Natural killer cell (primary cell): ENCODE measurements around the gene RGS10. TPM values are rescaled to one million over a fixed set of nuclear protein-coding genes. Genes with fewer than 3 reads are reported as not detected.

Experiments used
- ATAC-seq, 3 donors: fragments of 150-1000 bp in 2 of 3; fragments of 200-7000 bp in 1 of 3; cut with Tn5 transposase; 1 replicate in 1 of 3; 2 replicates in 2 of 3; pipeline ENCODE4 v1.10.0; 2021; ENCODE audit warnings: mild to moderate bottlenecking in 2 of 3, moderate library complexity in 2 of 3
- DNase-seq, 2 donors: peaks; one replicate each; pipeline versions ENCODE4 v3.0.0 to v3.0.0-alpha.2; 2013 to 2021; ENCODE audit warnings: mixed read lengths in 1 of 2
- H3K27ac ChIP-seq: one replicate; pipeline ENCODE4 v1.5.1; 2013; ENCODE audit warnings: mild to moderate bottlenecking, low read length
- H3K27me3 ChIP-seq: one replicate; pipeline ENCODE4 v1.6.1; 2013; ENCODE audit warnings: low read length; ENCODE audit not compliant: control insufficient read depth, insufficient read depth
- H3K36me3 ChIP-seq: one replicate; pipeline ENCODE4 v1.6.1; 2013; ENCODE audit warnings: low read length; ENCODE audit not compliant: control insufficient read depth, insufficient read depth
- H3K4me1 ChIP-seq: one replicate; pipeline ENCODE4 v1.6.1; 2013; ENCODE audit warnings: low read length; ENCODE audit not compliant: control insufficient read depth, insufficient read depth
- H3K4me3 ChIP-seq: one replicate; pipeline ENCODE4 v1.5.1; 2013; ENCODE audit warnings: low read length
- H3K9me3 ChIP-seq: one replicate; pipeline ENCODE4 v1.6.1; 2013; ENCODE audit warnings: low read length; ENCODE audit not compliant: control insufficient read depth, insufficient read depth
- H3K27ac Mint-ChIP-seq, 2 donors: one replicate each; pipeline ENCODE4 v1.8.0; 2022; ENCODE audit warnings: mild to moderate bottlenecking in 2 of 2, mixed read lengths in 2 of 2, moderate library complexity in 1 of 2
- H3K27me3 Mint-ChIP-seq, 2 donors: one replicate each; pipeline ENCODE4 v1.8.0; 2022; ENCODE audit warnings: low read depth in 2 of 2, mixed read lengths in 2 of 2
- H3K36me3 Mint-ChIP-seq: one replicate; pipeline ENCODE4 v1.8.0; 2022; ENCODE audit warnings: mixed read lengths
- H3K4me1 Mint-ChIP-seq, 2 donors: one replicate each; pipeline ENCODE4 v1.8.0; 2022; ENCODE audit warnings: mixed read lengths in 2 of 2
- H3K4me3 Mint-ChIP-seq: one replicate; pipeline ENCODE4 v1.8.0; 2022; ENCODE audit warnings: mild to moderate bottlenecking, moderate library complexity, mixed read lengths
- H3K9me3 Mint-ChIP-seq, 2 donors: one replicate each; pipeline ENCODE4 v1.8.0; 2022; ENCODE audit warnings: mixed read lengths in 2 of 2
- CTCF ChIP-seq: fragments of 200-600 bp; IDR thresholded peaks from one replicate; pipeline ENCODE4 v1.8.0; 2022; ENCODE audit warnings: antibody characterized with exemption
- WGBS: methylation state at CpG from one replicate; pipeline ENCODE4 v1.1.7; 2013; ENCODE audit warnings: missing lambda C conversion rate; ENCODE audit not compliant: insufficient coverage; 5-methylcytosine and 5-hydroxymethylcytosine counted together
- intact Hi-C: fragments of 100-400 bp; cut with micrococcal nuclease; formaldehyde crosslinking; loops from one replicate; pipeline ENCODE4 v1.14.2; 2022
- total RNA-seq, 4 donors: library from RNA; stranded (reverse); fragments of 120-200 nt in 1 of 4; gene quantifications; one replicate each; pipeline versions ENCODE4 v1.2.3 to v1.2.4, GENCODE V29; 2013 to 2022

Gene RGS10
- total RNA-seq, 3 donors from 2014 or later (not counting 1 experiment from before 2014, with no cell fraction given) = 13.5 to 25.7 (median 21.4) TPM

GRCh38 chr10:119470920-119471702, 71.4 kb downstream of the RGS10 start:
- DNase-seq (no peak), ATAC-seq (no peak)
- Mint-ChIP-seq H3K27ac (no peak overlapping the region), H3K27me3 (peaks cover 0 to 15% of the 10 kb centered on the region in 2 donors), H3K9me3 (no peaks in the 10 kb centered on the region), H3K4me3 (no peak overlapping the region), H3K36me3 (no peaks in the 10 kb centered on the region), H3K4me1 (peaks cover 11% of the 10 kb centered on the region in 2 donors)
- H3K9me3 ChIP-seq = no peaks in the 10 kb centered on the region
- TF ChIP-seq CTCF = no peak
- WGBS = 43% methylated on average over 1 of the region's 3 CpGs
- H3K4me3 ChIP-seq = no peak overlapping the region
- no peak overlapping the region for H3K27ac ChIP-seq
- H3K4me1 ChIP-seq = peaks cover 11% of the 10 kb centered on the region
- intact Hi-C loops = no loop called here
- no peaks in the 10 kb centered on the region for H3K36me3 ChIP-seq
- no peaks in the 10 kb centered on the region for H3K27me3 ChIP-seq

DNA sequence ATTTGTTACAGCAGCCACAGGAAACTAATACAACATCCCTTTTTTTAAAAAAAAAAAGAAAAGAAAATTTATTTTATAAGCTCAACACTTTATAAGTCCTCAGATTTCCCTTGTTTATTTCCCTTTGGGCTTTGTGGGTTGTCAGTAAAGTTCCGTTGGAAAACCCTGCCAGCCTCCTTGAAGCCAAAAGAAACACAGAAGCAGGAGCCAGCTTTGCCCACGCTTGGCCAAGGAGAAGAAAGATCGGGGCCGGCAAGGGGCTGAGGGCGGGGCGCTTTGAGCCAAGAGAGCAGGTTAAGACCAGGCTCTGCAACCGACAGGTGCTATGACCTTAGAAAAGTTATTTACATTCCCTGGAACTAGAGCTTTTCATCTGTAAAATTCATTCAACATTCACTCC, 72.7 kb downstream of the RGS10 start:
- no peak overlapping the region for H3K27ac ChIP-seq
- intact Hi-C loops = no loop called here
- Mint-ChIP-seq H3K36me3 (no peaks in the 10 kb centered on the region), H3K9me3 (peaks cover 0 to 1% of the 10 kb centered on the region in 2 donors), H3K27me3 (peaks cover 4 to 6% of the 10 kb centered on the region in 2 donors), H3K4me3 (no peak overlapping the region), H3K27ac (no peak overlapping the region), H3K4me1 (peaks cover 12 to 23% of the 10 kb centered on the region in 2 donors)
- no peak for TF ChIP-seq CTCF
- H3K4me3 ChIP-seq = no peak overlapping the region
- no peaks in the 10 kb centered on the region for H3K9me3 ChIP-seq
- no peaks in the 10 kb centered on the region for H3K27me3 ChIP-seq
- ATAC-seq (no peak), DNase-seq (no peak)
- H3K4me1 ChIP-seq = peaks cover 17% of the 10 kb centered on the region
- H3K36me3 ChIP-seq = no peaks in the 10 kb centered on the region
- WGBS = 89% methylated on average over 7 of the region's 7 CpGs

DNA sequence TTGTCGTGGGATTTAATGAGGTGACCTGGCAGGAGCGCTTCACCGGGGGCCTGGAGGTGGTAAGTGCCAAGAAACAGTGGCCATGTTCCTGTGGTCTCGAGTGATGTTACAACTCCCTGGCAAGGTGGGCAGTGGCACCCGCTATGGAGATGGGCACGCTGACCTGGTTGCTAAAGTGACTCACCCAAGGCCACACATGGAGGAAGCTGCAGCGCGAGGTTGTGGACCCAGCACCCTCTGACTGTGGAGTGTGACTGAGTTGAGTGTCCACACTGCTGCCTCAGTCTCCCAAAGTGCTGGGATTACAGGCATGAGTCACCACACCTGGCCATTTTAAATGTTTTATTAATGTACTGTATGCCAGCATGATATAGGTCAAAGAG, 73.2 kb downstream of the RGS10 start:
- H3K4me1 Mint-ChIP-seq = peaks cover 12 to 25% of the 10 kb centered on the region in 2 donors
- no peaks in the 10 kb centered on the region for H3K27me3 ChIP-seq
- H3K27me3 Mint-ChIP-seq = peaks cover 5 to 6% of the 10 kb centered on the region in 2 donors
- H3K9me3 ChIP-seq = no peaks in the 10 kb centered on the region
- H3K27ac ChIP-seq = no peak overlapping the region
- H3K4me3 Mint-ChIP-seq = no peak overlapping the region
- no peak overlapping the region for H3K4me3 ChIP-seq
- H3K4me1 ChIP-seq = peaks cover 17% of the 10 kb centered on the region
- intact Hi-C loops = no loop called here
- no peak for DNase-seq
- no peak for ATAC-seq
- H3K36me3 Mint-ChIP-seq = no peaks in the 10 kb centered on the region
- no peak for TF ChIP-seq CTCF
- H3K9me3 Mint-ChIP-seq = peaks cover 0 to 2% of the 10 kb centered on the region in 2 donors
- WGBS = 96% methylated on average over 8 of the region's 8 CpGs
- no peaks in the 10 kb centered on the region for H3K36me3 ChIP-seq
- no peak overlapping the region for H3K27ac Mint-ChIP-seq
